MCF 10A (cell line): ENCODE results near the gene HVCN1. TPM values are rescaled to one million over a fixed set of nuclear protein-coding genes. Genes with fewer than 3 reads are reported as not detected.

Experiments used
- BruUV-seq: library from RNA; stranded (reverse); fragments of 400-500 nt; replicated peaks from 2 replicates; lab custom pipeline; 2021; lab: Mats Ljungman, UMichigan
- CTCF ChIA-PET: fragments of 300-600 bp; sonication (Branson Sonifier 250); formaldehyde crosslinking; extraction: SDS; loops from one replicate; lab custom pipeline; 2021; ENCODE audit warnings: antibody characterized with exemption, inconsistent platforms; lab: Yijun Ruan, JAX
- POLR2A ChIA-PET: fragments of 300-600, 350-650 bp; sonication (Branson Sonifier 250); formaldehyde crosslinking; extraction: SDS; loops from one replicate; lab custom pipeline; 2020; ENCODE audit warnings: antibody characterized with exemption, inconsistent platforms; lab: Yijun Ruan, JAX
- DNase-seq: peaks from one replicate; pipeline ENCODE4 v3.0.0-alpha.2; 2018; ENCODE audit not compliant: unreplicated experiment
- H3K27ac Mint-ChIP-seq: one replicate; pipeline ENCODE4 v1.8.0; 2022; ENCODE audit warnings: mild to moderate bottlenecking, low read depth, mixed read lengths; ENCODE audit not compliant: unreplicated experiment
- H3K27me3 Mint-ChIP-seq: one replicate; pipeline ENCODE4 v1.8.0; 2022; ENCODE audit warnings: mixed read lengths; ENCODE audit not compliant: insufficient read depth, unreplicated experiment
- H3K36me3 Mint-ChIP-seq: one replicate; pipeline ENCODE4 v1.8.0; 2022; ENCODE audit warnings: mild to moderate bottlenecking, moderate library complexity, mixed read lengths; ENCODE audit not compliant: insufficient read depth, unreplicated experiment
- H3K4me1 Mint-ChIP-seq: one replicate; pipeline ENCODE4 v1.8.0; 2022; ENCODE audit warnings: mixed read lengths; ENCODE audit not compliant: insufficient read depth, unreplicated experiment
- H3K4me3 Mint-ChIP-seq: one replicate; pipeline ENCODE4 v1.8.0; 2022; ENCODE audit warnings: mild to moderate bottlenecking, moderate library complexity, mixed read lengths; ENCODE audit not compliant: unreplicated experiment
- H3K9me3 Mint-ChIP-seq: one replicate; pipeline ENCODE4 v1.8.0; 2022; ENCODE audit warnings: mixed read lengths; ENCODE audit not compliant: unreplicated experiment
- CTCF ChIP-seq: fragments of 200-600 bp; IDR thresholded peaks from one replicate; pipeline ENCODE4 v1.8.0; 2022; ENCODE audit warnings: antibody characterized with exemption, mild to moderate bottlenecking; ENCODE audit not compliant: unreplicated experiment
- intact Hi-C: fragments of 100-400 bp; cut with micrococcal nuclease; formaldehyde crosslinking; loops from 2 replicates; pipeline ENCODE4 v1.14.1; 2022
- total RNA-seq: library from RNA; stranded (reverse); gene quantifications from 2 replicates; pipeline ENCODE4 v1.2.3, GENCODE V29; 2022

The HVCN1 gene
- total RNA-seq, 1 experiment from 2014 or later, result not detected

- H3K9me3 Mint-ChIP-seq, result no peaks in the 10 kb centered on the region
- no TSS peak for BruUV-seq
- H3K27ac Mint-ChIP-seq, result no peak overlapping the region
- peaks cover 53% of the 10 kb centered on the region for H3K27me3 Mint-ChIP-seq
- TF ChIP-seq CTCF, result no peak
- no peaks in the 10 kb centered on the region for H3K4me1 Mint-ChIP-seq
- ChIA-PET POLR2A (interaction anchor here (1.0 kb wide), 1 partner anchor 15 kb away, joined by 4 read pairs; no protein-coding TSS in a partner anchor), CTCF (no interaction called here)
- intact Hi-C loops, result loop anchor here (10.0 kb wide), 1 partner anchor 235 kb away; the partner anchor contains the start of gene ARPC3
- DNase-seq, result no peak
- peak overlapping the region; percentile 33 for H3K4me3 Mint-ChIP-seq
- H3K36me3 Mint-ChIP-seq, result no peaks in the 10 kb centered on the region
Observed at GRCh38 chr12:110689281-110690126, 589 bp upstream of the HVCN1 start.

GRCh38 chr12:110687396-110688169, 1.3 kb downstream of the HVCN1 start:
- no TSS peak for BruUV-seq
- Mint-ChIP-seq H3K4me3 (no peak overlapping the region), H3K27me3 (peaks cover 64% of the 10 kb centered on the region), H3K36me3 (no peaks in the 10 kb centered on the region), H3K4me1 (no peaks in the 10 kb centered on the region), H3K9me3 (peaks cover 8% of the 10 kb centered on the region), H3K27ac (no peak overlapping the region)
- POLR2A ChIA-PET, result no interaction called here
- no peak for DNase-seq
- intact Hi-C loops, result no loop called here
- CTCF ChIA-PET, result no interaction called here
- no peak for TF ChIP-seq CTCF

- ChIA-PET POLR2A (interaction anchor here (0.7 kb wide), 1 partner anchor 55 kb away, joined by 3 read pairs; no protein-coding TSS in a partner anchor), CTCF (no interaction called here)
- no TSS peak for BruUV-seq
- H3K4me1 Mint-ChIP-seq, result no peaks in the 10 kb centered on the region
- DNase-seq, result no peak
- H3K36me3 Mint-ChIP-seq, result no peaks in the 10 kb centered on the region
- H3K9me3 Mint-ChIP-seq, result peaks cover 8% of the 10 kb centered on the region
- TF ChIP-seq CTCF, result no peak
- intact Hi-C loops, result no loop called here
- H3K27ac Mint-ChIP-seq, result no peak overlapping the region
- no peak overlapping the region for H3K4me3 Mint-ChIP-seq
- peaks cover 64% of the 10 kb centered on the region for H3K27me3 Mint-ChIP-seq
Observed at GRCh38 chr12:110686294-110686903, 2.5 kb downstream of the HVCN1 start.
